ENCODE results near the gene IKZF1. TPM values are rescaled to one million over a fixed set of nuclear protein-coding genes. Genes with fewer than 3 reads are reported as not detected.

The IKZF1 gene
- total and polyA plus RNA-seq, 4 donors, result 4.0 to 37.8 (median 18.5) TPM

GRCh38 chr7:50292165-50292757 lies 12.3 kb upstream of the IKZF1 start:
- no peak for TF ChIP-seq CTCF (IDR thresholded peaks at IDR 0.05; ENCODE audit: control extremely low read depth, extremely low read depth)
- Histone ChIP-seq H3K36me3 (ENCODE audit: control insufficient read depth in 4 of 4, insufficient read depth in 4 of 4, low read length in 4 of 4) (no peaks in the 10 kb centered on the region), H3K4me3 (no peak overlapping the region), H3K9ac (ENCODE audit: insufficient read depth in 1 of 2, low read length in 2 of 2) (no peak overlapping the region), H3K27me3 (ENCODE audit: control insufficient read depth in 3 of 3, insufficient read depth in 3 of 3, low read length in 2 of 3) (peaks cover 0 to 15% (median 3%) of the 10 kb centered on the region in 3 donors), H3K9me3 (ENCODE audit: control insufficient read depth in 4 of 4, insufficient read depth in 3 of 4, low read length in 3 of 4) (no peaks in the 10 kb centered on the region), H3K4me1 (ENCODE audit: control insufficient read depth in 5 of 5, insufficient read depth in 5 of 5, low read length in 5 of 5) (no peaks in the 10 kb centered on the region), H3K27ac (ENCODE audit: low read depth in 1 of 2, low read length in 1 of 2) (no peak overlapping the region)
- DNase-seq (no peak), ATAC-seq (ENCODE audit: insufficient read depth, low FRiP score) (no peak)

- Histone ChIP-seq H3K4me1 (ENCODE audit: control insufficient read depth in 5 of 5, insufficient read depth in 5 of 5, low read length in 5 of 5) (no peaks in the 10 kb centered on the region), H3K36me3 (ENCODE audit: control insufficient read depth in 4 of 4, insufficient read depth in 4 of 4, low read length in 4 of 4) (no peaks in the 10 kb centered on the region), H3K27ac (ENCODE audit: low read depth in 1 of 2, low read length in 1 of 2) (no peak overlapping the region), H3K9ac (ENCODE audit: insufficient read depth in 1 of 2, low read length in 2 of 2) (no peak overlapping the region), H3K27me3 (ENCODE audit: control insufficient read depth in 3 of 3, insufficient read depth in 3 of 3, low read length in 2 of 3) (peaks cover 0 to 15% (median 3%) of the 10 kb centered on the region in 3 donors), H3K9me3 (ENCODE audit: control insufficient read depth in 4 of 4, insufficient read depth in 3 of 4, low read length in 3 of 4) (no peaks in the 10 kb centered on the region), H3K4me3 (no peak overlapping the region)
- no peak for ATAC-seq (ENCODE audit: insufficient read depth, low FRiP score)
- TF ChIP-seq CTCF (IDR thresholded peaks at IDR 0.05; ENCODE audit: control extremely low read depth, extremely low read depth), result no peak
- DNase-seq, result no peak
Observed at GRCh38 chr7:50292763-50293162, 11.8 kb upstream of the IKZF1 start.

GRCh38 chr7:50293509-50294179 lies 10.9 kb upstream of the IKZF1 start:
- Histone ChIP-seq H3K27me3 (ENCODE audit: control insufficient read depth in 3 of 3, insufficient read depth in 3 of 3, low read length in 2 of 3) (peaks cover 0 to 16% (median 3%) of the 10 kb centered on the region in 3 donors), H3K36me3 (ENCODE audit: control insufficient read depth in 4 of 4, insufficient read depth in 4 of 4, low read length in 4 of 4) (no peaks in the 10 kb centered on the region), H3K9me3 (ENCODE audit: control insufficient read depth in 4 of 4, insufficient read depth in 3 of 4, low read length in 3 of 4) (no peaks in the 10 kb centered on the region), H3K4me1 (ENCODE audit: control insufficient read depth in 5 of 5, insufficient read depth in 5 of 5, low read length in 5 of 5) (no peaks in the 10 kb centered on the region), H3K4me3 (no peak overlapping the region), H3K27ac (ENCODE audit: low read depth in 1 of 2, low read length in 1 of 2) (no peak overlapping the region), H3K9ac (ENCODE audit: insufficient read depth in 1 of 2, low read length in 2 of 2) (no peak overlapping the region)
- WGBS, 2 donors, result 89 to 94% methylated on average over 7 of the region's 7 CpGs
- DNase-seq (no peak), ATAC-seq (ENCODE audit: insufficient read depth, low FRiP score) (no peak)
- TF ChIP-seq CTCF (IDR thresholded peaks at IDR 0.05; ENCODE audit: control extremely low read depth, extremely low read depth), result no peak

Measured in lung (tissue), 12 donors.